Lung (tissue), 12 donors: ENCODE measurements around the gene RCN2. TPM values are rescaled to one million over a fixed set of nuclear protein-coding genes. Genes with fewer than 3 reads are reported as not detected.

Experiments used
- ATAC-seq: fragments of 200-7000 bp; cut with Tn5 transposase; one replicate; pipeline ENCODE4 v1.9.1; 2020; ENCODE audit warnings: moderate number of reproducible peaks; ENCODE audit not compliant: insufficient read depth, low FRiP score
- DNase-seq, 3 donors: peaks; one replicate each; pipeline ENCODE4 v3.0.0-alpha.2; 2013 to 2017
- H3K27ac ChIP-seq, 2 donors: one replicate each; pipeline ENCODE4 v1.5.1; 2013; ENCODE audit warnings: mild to moderate bottlenecking in 2 of 2, moderate library complexity in 2 of 2, control low read depth in 1 of 2, inconsistent platforms in 1 of 2, low read depth in 1 of 2, low read length in 1 of 2
- H3K27me3 ChIP-seq, 3 donors: one replicate each; pipeline ENCODE4 v1.5.1; 2013; ENCODE audit warnings: low read length in 2 of 3; ENCODE audit not compliant: control insufficient read depth in 3 of 3, insufficient read depth in 3 of 3
- H3K36me3 ChIP-seq, 4 donors: one replicate each; pipeline ENCODE4 v1.5.1; 2013; ENCODE audit warnings: low read length in 4 of 4, mild to moderate bottlenecking in 1 of 4, moderate library complexity in 1 of 4; ENCODE audit not compliant: control insufficient read depth in 4 of 4, insufficient read depth in 4 of 4
- H3K4me1 ChIP-seq, 5 donors: one replicate each; pipeline ENCODE4 v1.5.1; 2013; ENCODE audit warnings: low read length in 5 of 5, mild to moderate bottlenecking in 2 of 5, moderate library complexity in 1 of 5; ENCODE audit not compliant: control insufficient read depth in 5 of 5, insufficient read depth in 5 of 5
- H3K4me3 ChIP-seq: one replicate; pipeline ENCODE4 v1.5.1; 2013; ENCODE audit warnings: mild to moderate bottlenecking, control low read depth, moderate library complexity
- H3K9ac ChIP-seq, 2 donors: one replicate each; pipeline ENCODE4 v1.5.1; 2013; ENCODE audit warnings: low read length in 2 of 2, control low read depth in 1 of 2; ENCODE audit not compliant: insufficient read depth in 1 of 2
- H3K9me3 ChIP-seq, 4 donors: one replicate each; pipeline ENCODE4 v1.5.1; 2013; ENCODE audit warnings: low read length in 3 of 4, mild to moderate bottlenecking in 1 of 4, moderate library complexity in 1 of 4; ENCODE audit not compliant: control insufficient read depth in 4 of 4, insufficient read depth in 3 of 4
- CTCF ChIP-seq: IDR thresholded peaks from 2 replicates; pipeline ENCODE4 v1.5.1; 2012; ENCODE audit warnings: mild to moderate bottlenecking; ENCODE audit errors: control extremely low read depth, extremely low read depth
- WGBS, 2 donors: extraction: QIAGEN DNeasy Blood & Tissue Kit; methylation state at CpG; one replicate each; pipeline ENCODE4 v1.1.7; 2013; 5-methylcytosine and 5-hydroxymethylcytosine counted together
- polyA plus RNA-seq, 2 donors: library from polyadenylated mRNA; stranded (reverse); fragments of 200-250 nt; gene quantifications; one replicate each; pipeline ENCODE4 v1.2.1, GENCODE V29; 2013
- total RNA-seq, 2 donors: library from RNA; depleted of rRNA in 1 of 2; stranded (reverse); fragments of >200 nt in 1 of 2; gene quantifications; one replicate each; pipeline ENCODE4 v1.2.1, GENCODE V29; 2014 to 2021
- donor health status: control.
- donor health status: control.
- donor health status: Bipolar disorder and iron deficiency.
- donor health status: healthy.
- donor health status: DM: yes; HTN: yes; CAD: no.

RCN2 gene
- total and polyA plus RNA-seq, 4 donors: 28.7 to 66.1 (median 34.2) TPM

DNA sequence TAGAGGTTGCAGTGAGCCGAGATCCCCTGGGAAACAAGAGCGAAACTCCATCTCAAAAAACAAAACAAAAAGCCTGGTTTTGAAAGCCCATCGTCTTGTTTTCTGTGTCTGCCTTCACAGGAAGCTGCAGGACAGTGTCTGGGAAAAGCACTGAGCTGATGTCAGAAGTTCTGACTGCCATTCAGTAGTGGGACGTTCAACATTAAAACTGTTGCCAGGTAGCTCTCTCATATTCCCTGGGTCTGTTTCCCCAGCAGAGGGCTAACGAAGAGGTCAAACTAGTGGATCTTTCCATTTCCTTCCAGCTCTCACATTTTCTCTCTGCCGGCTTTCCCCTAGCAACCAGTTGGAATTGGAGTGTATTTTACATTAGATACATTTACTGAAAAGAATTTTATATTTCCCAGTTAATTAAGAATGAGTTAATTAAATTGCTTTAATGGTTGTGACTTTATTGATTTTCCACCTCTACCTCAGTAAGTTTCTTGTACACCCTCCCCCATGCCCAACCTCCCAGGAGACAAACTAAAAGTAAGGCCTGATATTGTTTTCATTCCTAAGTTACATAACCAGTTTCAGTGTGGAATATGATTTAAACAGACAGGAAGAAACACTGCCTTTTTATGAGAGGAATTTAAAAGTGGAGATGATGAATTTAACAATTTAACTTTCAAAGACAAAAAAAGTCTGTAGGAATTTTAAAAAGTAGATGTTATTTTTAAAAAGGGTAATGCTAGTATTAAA lies 29.9 kb downstream of the RCN2 start:
- ATAC-seq (no peak), DNase-seq (no peak)
- Histone ChIP-seq H3K36me3 (no peaks in the 10 kb centered on the region), H3K9me3 (no peaks in the 10 kb centered on the region), H3K27me3 (no peaks in the 10 kb centered on the region), H3K27ac (no peak overlapping the region), H3K9ac (no peak overlapping the region), H3K4me1 (peaks cover 0 to 3% (median 0%) of the 10 kb centered on the region in 5 donors), H3K4me3 (no peak overlapping the region)
- 71 to 79% methylated on average over 6 of the region's 6 CpGs for WGBS, 2 donors
- no peak for TF ChIP-seq CTCF

GRCh38 chr15:76962337-76963013 lies 30.9 kb downstream of the RCN2 start:
- H3K27me3 ChIP-seq: no peaks in the 10 kb centered on the region
- no peak overlapping the region for H3K9ac ChIP-seq
- DNase-seq (no peak), ATAC-seq (no peak)
- no peaks in the 10 kb centered on the region for H3K9me3 ChIP-seq
- TF ChIP-seq CTCF: no peak
- no peaks in the 10 kb centered on the region for H3K36me3 ChIP-seq
- H3K27ac ChIP-seq: no peak overlapping the region
- WGBS, 2 donors: 88% methylated on average over 9 of the region's 9 CpGs
- H3K4me1 ChIP-seq: peaks cover 0 to 8% (median 0%) of the 10 kb centered on the region in 5 donors
- H3K4me3 ChIP-seq: no peak overlapping the region

- Histone ChIP-seq H3K27me3 (no peaks in the 10 kb centered on the region), H3K4me3 (no peak overlapping the region), H3K27ac (no peak overlapping the region), H3K4me1 (peaks cover 0 to 8% (median 0%) of the 10 kb centered on the region in 5 donors), H3K9me3 (no peaks in the 10 kb centered on the region), H3K36me3 (no peaks in the 10 kb centered on the region), H3K9ac (no peak overlapping the region)
- no peak for DNase-seq
- WGBS, 2 donors: 74 to 85% methylated on average over 9 of the region's 9 CpGs
- no peak for ATAC-seq
- TF ChIP-seq CTCF: no peak
Measured at GRCh38 chr15:76963596-76963995, 32.0 kb downstream of the RCN2 start.
